Measurements from ENCODE around the gene BCL7A. TPM values are rescaled to one million over a fixed set of nuclear protein-coding genes. Genes with fewer than 3 reads are reported as not detected.

BCL7A gene
- total RNA-seq, 1 donor: 4.7 TPM

DNA sequence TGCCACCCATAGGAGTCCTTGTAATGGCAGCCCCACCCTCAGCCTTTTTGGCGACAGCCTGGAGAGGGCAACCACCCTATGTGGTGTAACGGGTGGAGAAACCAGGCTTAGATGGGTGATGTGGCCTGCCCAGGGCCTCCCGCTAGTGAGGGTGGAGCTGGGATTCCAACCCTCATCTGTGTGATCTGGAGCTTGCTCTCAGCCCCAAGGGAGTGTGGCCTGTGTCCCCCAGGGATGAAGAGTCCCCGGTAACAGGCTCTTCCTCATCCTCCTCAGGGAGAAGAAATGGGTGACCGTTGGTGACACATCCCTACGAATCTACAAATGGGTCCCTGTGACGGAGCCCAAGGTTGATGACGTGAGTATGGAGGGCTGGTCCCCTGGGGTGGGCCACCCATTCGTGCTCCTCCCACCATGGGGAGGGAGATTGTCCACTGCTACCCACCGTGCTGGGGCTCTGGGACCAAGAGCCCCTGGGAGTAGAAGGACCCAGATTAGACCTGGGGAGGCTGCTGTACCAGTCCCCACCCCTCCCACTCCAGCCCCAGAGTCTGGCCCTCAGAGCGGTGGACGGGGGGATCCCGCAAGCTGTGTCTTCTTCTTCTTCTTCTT lies 8.8 kb downstream of the BCL7A start:
- Histone ChIP-seq H3K27me3 (ENCODE audit: insufficient read depth, low read length) (no peaks in the 10 kb centered on the region), H3K4me2 (ENCODE audit: insufficient read depth, low read length) (no peak overlapping the region)
- TF ChIP-seq, protein P1, sequence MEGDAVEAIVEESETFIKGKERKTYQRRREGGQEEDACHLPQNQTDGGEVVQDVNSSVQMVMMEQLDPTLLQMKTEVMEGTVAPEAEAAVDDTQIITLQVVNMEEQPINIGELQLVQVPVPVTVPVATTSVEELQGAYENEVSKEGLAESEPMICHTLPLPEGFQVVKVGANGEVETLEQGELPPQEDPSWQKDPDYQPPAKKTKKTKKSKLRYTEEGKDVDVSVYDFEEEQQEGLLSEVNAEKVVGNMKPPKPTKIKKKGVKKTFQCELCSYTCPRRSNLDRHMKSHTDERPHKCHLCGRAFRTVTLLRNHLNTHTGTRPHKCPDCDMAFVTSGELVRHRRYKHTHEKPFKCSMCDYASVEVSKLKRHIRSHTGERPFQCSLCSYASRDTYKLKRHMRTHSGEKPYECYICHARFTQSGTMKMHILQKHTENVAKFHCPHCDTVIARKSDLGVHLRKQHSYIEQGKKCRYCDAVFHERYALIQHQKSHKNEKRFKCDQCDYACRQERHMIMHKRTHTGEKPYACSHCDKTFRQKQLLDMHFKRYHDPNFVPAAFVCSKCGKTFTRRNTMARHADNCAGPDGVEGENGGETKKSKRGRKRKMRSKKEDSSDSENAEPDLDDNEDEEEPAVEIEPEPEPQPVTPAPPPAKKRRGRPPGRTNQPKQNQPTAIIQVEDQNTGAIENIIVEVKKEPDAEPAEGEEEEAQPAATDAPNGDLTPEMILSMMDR (IDR thresholded peaks at IDR 0.05; ENCODE audit: extremely low read depth, low read depth, low read length): no peak

DNA sequence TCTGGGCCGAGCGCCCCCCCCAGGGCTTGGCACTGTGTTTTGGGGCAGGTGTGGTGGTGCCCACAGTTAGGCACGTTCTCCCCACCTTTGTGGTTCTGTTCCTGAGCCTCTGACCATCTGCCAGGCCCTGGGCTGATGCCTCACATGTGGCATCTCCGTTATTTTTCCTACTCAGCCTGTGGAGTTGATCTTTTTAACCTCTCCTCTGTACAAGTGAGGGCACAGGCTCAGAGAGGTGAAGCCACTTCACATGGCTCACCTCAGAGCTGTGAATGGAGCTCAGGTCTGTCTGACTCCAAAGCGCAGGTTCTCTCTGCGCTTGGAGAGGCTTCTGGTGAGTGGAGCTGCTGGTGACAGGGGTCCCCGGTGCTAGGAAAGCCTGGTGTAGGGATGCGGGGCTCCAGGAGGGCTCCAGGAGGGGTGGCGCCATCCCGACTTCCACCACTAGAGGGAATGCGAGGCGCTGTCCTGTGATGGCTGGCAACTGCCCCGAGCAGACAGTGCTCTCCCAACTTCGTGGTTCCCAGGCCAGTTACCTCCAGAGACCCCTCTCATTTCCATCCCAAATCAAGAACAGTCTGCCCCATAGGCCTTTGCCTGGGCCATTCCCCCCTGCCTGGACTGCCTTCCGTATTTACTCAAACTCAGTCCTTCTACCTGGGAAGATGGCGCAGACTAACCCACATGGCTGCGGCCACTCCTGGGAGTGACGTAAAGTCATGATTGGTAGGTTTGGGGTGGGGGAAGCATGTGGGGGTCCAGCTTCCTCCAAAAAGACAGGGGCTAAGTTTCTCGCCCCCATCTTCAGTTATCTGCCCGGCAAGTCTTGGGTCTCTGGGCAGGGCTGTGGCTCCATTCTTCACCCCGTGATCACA lies 9.9 kb downstream of the BCL7A start:
- no peak overlapping the region for H3K27ac ChIP-seq (ENCODE audit: low read depth, low read length)
- H3K36me3 ChIP-seq (ENCODE audit: insufficient read depth, low read length): peaks cover 14% of the 10 kb centered on the region
- peak overlapping the region; percentile 53 for H2AFZ ChIP-seq (ENCODE audit: low read length)
- no peak overlapping the region for H3K4me2 ChIP-seq (ENCODE audit: insufficient read depth, low read length)
- TF ChIP-seq, protein P1 (IDR thresholded peaks at IDR 0.05; ENCODE audit: extremely low read depth, low read depth, low read length): peak; percentile 72
- H3K27me3 ChIP-seq (ENCODE audit: insufficient read depth, low read length): no peaks in the 10 kb centered on the region
- peaks cover 5% of the 10 kb centered on the region for H4K20me1 ChIP-seq (ENCODE audit: insufficient read depth, low read length)
- H3K9me3 ChIP-seq (ENCODE audit: low read depth, low read length): no peaks in the 10 kb centered on the region
- peaks cover 14% of the 10 kb centered on the region for H3K4me1 ChIP-seq (ENCODE audit: insufficient read depth, low read length)
- H3K4me3 ChIP-seq (ENCODE audit: insufficient read depth, low read length): no peak overlapping the region
- DNase-seq (ENCODE audit: insufficient read length, low spot score, missing footprints): peak; percentile 93
- H3K79me2 ChIP-seq (ENCODE audit: insufficient read depth, low read length): peaks cover 71% of the 10 kb centered on the region

More for the DNA sequence above, 8.8 kb downstream of the BCL7A start:
- Histone ChIP-seq H4K20me1 (ENCODE audit: insufficient read depth, low read length) (peaks cover 5% of the 10 kb centered on the region), H3K4me1 (ENCODE audit: insufficient read depth, low read length) (peaks cover 14% of the 10 kb centered on the region), H3K9me3 (ENCODE audit: low read depth, low read length) (no peaks in the 10 kb centered on the region), H3K27ac (ENCODE audit: low read depth, low read length) (peak overlapping the region; percentile 37), H3K36me3 (ENCODE audit: insufficient read depth, low read length) (peaks cover 5% of the 10 kb centered on the region), H3K4me3 (ENCODE audit: insufficient read depth, low read length) (no peak overlapping the region), H3K79me2 (ENCODE audit: insufficient read depth, low read length) (peaks cover 79% of the 10 kb centered on the region), H2AFZ (ENCODE audit: low read length) (no peak overlapping the region)
- DNase-seq (ENCODE audit: insufficient read length, low spot score, missing footprints): peak; percentile 50

DNA sequence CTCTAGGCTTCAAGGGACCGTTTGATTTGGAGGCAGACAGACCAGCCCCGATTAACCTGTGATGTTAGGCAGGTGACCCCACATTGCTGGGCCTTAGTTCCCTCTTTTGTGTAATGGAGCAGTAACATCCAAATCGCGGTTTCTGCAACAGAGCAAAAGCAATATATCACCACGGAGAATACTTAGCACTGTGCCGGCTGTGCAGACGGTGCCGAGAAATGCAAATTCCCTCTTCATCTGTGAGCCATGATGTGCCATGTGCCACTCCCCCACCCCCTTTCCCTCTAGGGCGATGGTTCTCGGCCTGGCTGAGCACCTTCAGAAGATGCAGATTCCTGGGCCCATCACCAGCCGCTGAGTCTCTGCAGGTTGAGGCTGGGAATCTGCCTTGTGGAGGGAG lies 10.9 kb downstream of the BCL7A start:
- DNase-seq (ENCODE audit: insufficient read length, low spot score, missing footprints): no peak
- H3K9me3 ChIP-seq (ENCODE audit: low read depth, low read length): no peaks in the 10 kb centered on the region
- no peaks in the 10 kb centered on the region for H3K27me3 ChIP-seq (ENCODE audit: insufficient read depth, low read length)
- peaks cover 14% of the 10 kb centered on the region for H3K36me3 ChIP-seq (ENCODE audit: insufficient read depth, low read length)
- peaks cover 14% of the 10 kb centered on the region for H3K4me1 ChIP-seq (ENCODE audit: insufficient read depth, low read length)
- no peak overlapping the region for H3K4me3 ChIP-seq (ENCODE audit: insufficient read depth, low read length)
- H3K79me2 ChIP-seq (ENCODE audit: insufficient read depth, low read length): peaks cover 63% of the 10 kb centered on the region
- H3K4me2 ChIP-seq (ENCODE audit: insufficient read depth, low read length): no peak overlapping the region
- TF ChIP-seq, protein P1 (IDR thresholded peaks at IDR 0.05; ENCODE audit: extremely low read depth, low read depth, low read length): no peak
- H4K20me1 ChIP-seq (ENCODE audit: insufficient read depth, low read length): peaks cover 5% of the 10 kb centered on the region
- H2AFZ ChIP-seq (ENCODE audit: low read length): no peak overlapping the region
- no peak overlapping the region for H3K27ac ChIP-seq (ENCODE audit: low read depth, low read length)

DNA sequence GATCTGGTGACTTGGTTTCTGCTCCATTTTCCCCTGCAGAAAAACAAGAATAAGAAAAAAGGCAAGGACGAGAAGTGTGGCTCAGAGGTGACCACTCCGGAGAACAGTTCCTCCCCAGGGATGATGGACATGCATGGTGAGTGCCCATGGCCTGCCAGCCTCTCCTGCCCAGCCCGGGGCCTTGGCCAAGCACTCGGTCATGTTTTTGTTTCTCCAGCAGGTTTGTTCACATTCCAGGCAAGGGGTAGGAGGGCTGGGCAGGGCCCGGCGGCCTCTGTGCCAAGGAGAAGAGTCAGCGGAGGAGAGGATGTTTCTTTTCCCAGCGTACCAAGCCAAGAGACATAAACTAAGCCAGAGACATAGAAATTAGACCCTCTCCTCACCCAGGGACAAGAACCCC lies 13.6 kb downstream of the BCL7A start:
- TF ChIP-seq, protein P1 (IDR thresholded peaks at IDR 0.05; ENCODE audit: extremely low read depth, low read depth, low read length): no peak
- Histone ChIP-seq H3K27me3 (ENCODE audit: insufficient read depth, low read length) (no peaks in the 10 kb centered on the region), H3K9me3 (ENCODE audit: low read depth, low read length) (no peaks in the 10 kb centered on the region), H3K4me2 (ENCODE audit: insufficient read depth, low read length) (no peak overlapping the region), H3K4me1 (ENCODE audit: insufficient read depth, low read length) (no peaks in the 10 kb centered on the region), H4K20me1 (ENCODE audit: insufficient read depth, low read length) (no peaks in the 10 kb centered on the region), H3K4me3 (ENCODE audit: insufficient read depth, low read length) (no peak overlapping the region), H3K27ac (ENCODE audit: low read depth, low read length) (no peak overlapping the region), H3K79me2 (ENCODE audit: insufficient read depth, low read length) (peaks cover 37% of the 10 kb centered on the region), H3K36me3 (ENCODE audit: insufficient read depth, low read length) (peaks cover 14% of the 10 kb centered on the region), H2AFZ (ENCODE audit: low read length) (no peak overlapping the region)
- DNase-seq (ENCODE audit: insufficient read length, low spot score, missing footprints): peak; percentile 44
